ENCODE data around the gene HSPA6. TPM values are rescaled to one million over a fixed set of nuclear protein-coding genes. Genes with fewer than 3 reads are reported as not detected.

HSPA6 gene
- polyA plus RNA-seq, 1 donor (not counting 4 experiments of a cell fraction or from before 2014, with no cell fraction given): 0.26 TPM

- no peak for TF ChIP-seq EZH2 (IDR thresholded peaks at IDR 0.05; ENCODE audit: low read length)
- TF ChIP-seq, protein P1, sequence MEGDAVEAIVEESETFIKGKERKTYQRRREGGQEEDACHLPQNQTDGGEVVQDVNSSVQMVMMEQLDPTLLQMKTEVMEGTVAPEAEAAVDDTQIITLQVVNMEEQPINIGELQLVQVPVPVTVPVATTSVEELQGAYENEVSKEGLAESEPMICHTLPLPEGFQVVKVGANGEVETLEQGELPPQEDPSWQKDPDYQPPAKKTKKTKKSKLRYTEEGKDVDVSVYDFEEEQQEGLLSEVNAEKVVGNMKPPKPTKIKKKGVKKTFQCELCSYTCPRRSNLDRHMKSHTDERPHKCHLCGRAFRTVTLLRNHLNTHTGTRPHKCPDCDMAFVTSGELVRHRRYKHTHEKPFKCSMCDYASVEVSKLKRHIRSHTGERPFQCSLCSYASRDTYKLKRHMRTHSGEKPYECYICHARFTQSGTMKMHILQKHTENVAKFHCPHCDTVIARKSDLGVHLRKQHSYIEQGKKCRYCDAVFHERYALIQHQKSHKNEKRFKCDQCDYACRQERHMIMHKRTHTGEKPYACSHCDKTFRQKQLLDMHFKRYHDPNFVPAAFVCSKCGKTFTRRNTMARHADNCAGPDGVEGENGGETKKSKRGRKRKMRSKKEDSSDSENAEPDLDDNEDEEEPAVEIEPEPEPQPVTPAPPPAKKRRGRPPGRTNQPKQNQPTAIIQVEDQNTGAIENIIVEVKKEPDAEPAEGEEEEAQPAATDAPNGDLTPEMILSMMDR (optimal IDR thresholded peaks at IDR 0.05 in 1 of 3, IDR thresholded peaks at IDR 0.05 in 1 of 3, conservative IDR thresholded peaks at IDR 0.05 in 1 of 3; ENCODE audit: extremely low read depth in 1 of 3, insufficient read depth in 2 of 3, low read length in 3 of 3): no peak
- no peak overlapping the region for H2AFZ ChIP-seq (ENCODE audit: control insufficient read depth, low read length)
- H3K4me3 ChIP-seq (ENCODE audit: control insufficient read depth in 2 of 3, extremely low read depth in 1 of 3, insufficient read depth in 2 of 3, low read depth in 1 of 3, low read length in 3 of 3): no peak overlapping the region
- no peak overlapping the region for H3K9ac ChIP-seq (ENCODE audit: control insufficient read depth, extremely low read depth, insufficient read depth, low read length)
- no peaks in the 10 kb centered on the region for H3K9me3 ChIP-seq (ENCODE audit: control insufficient read depth, low read depth, low read length)
- no peaks in the 10 kb centered on the region for H4K20me1 ChIP-seq (ENCODE audit: control insufficient read depth, extremely low read depth, insufficient read depth, low read length)
- H3K27me3 ChIP-seq (ENCODE audit: control insufficient read depth, extremely low read depth, insufficient read depth, low read length): peaks cover 3% of the 10 kb centered on the region
- H3K79me2 ChIP-seq (ENCODE audit: control insufficient read depth, insufficient read depth, low read length): no peaks in the 10 kb centered on the region
- H3K4me2 ChIP-seq (ENCODE audit: control insufficient read depth, extremely low read depth, insufficient read depth, low read depth, low read length): no peak overlapping the region
- dilution Hi-C loops (cut with MboI; ENCODE audit: extremely low pct_ligation_motif_present, low sequenced_read_pairs): no loop called here
- DNase-seq (ENCODE audit: low read depth, low spot score) (no peak), FAIRE-seq (no peak)
- no peaks in the 10 kb centered on the region for H3K36me3 ChIP-seq (ENCODE audit: control insufficient read depth in 2 of 2, extremely low read depth in 1 of 2, insufficient read depth in 2 of 2, low read length in 2 of 2)
- no peaks in the 10 kb centered on the region for H3K9me1 ChIP-seq (ENCODE audit: control insufficient read depth, extremely low read depth, insufficient read depth, low read length)
- H3K4me1 ChIP-seq (ENCODE audit: control insufficient read depth, extremely low read depth, insufficient read depth, low read length): no peaks in the 10 kb centered on the region
- no peak overlapping the region for H3K27ac ChIP-seq (ENCODE audit: control insufficient read depth, insufficient read depth, low read length)
Observed at GRCh38 chr1:161503394-161503748, 21.0 kb upstream of the HSPA6 start.

- Histone ChIP-seq H2AFZ (ENCODE audit: control insufficient read depth, low read length) (no peak overlapping the region), H3K79me2 (ENCODE audit: control insufficient read depth, insufficient read depth, low read length) (no peaks in the 10 kb centered on the region), H4K20me1 (ENCODE audit: control insufficient read depth, extremely low read depth, insufficient read depth, low read length) (no peaks in the 10 kb centered on the region), H3K4me3 (ENCODE audit: control insufficient read depth in 2 of 3, extremely low read depth in 1 of 3, insufficient read depth in 2 of 3, low read depth in 1 of 3, low read length in 3 of 3) (no peak overlapping the region), H3K4me1 (ENCODE audit: control insufficient read depth, extremely low read depth, insufficient read depth, low read length) (no peaks in the 10 kb centered on the region), H3K4me2 (ENCODE audit: control insufficient read depth, extremely low read depth, insufficient read depth, low read depth, low read length) (no peak overlapping the region), H3K9me3 (ENCODE audit: control insufficient read depth, low read depth, low read length) (no peaks in the 10 kb centered on the region), H3K9ac (ENCODE audit: control insufficient read depth, extremely low read depth, insufficient read depth, low read length) (no peak overlapping the region), H3K36me3 (ENCODE audit: control insufficient read depth in 2 of 2, extremely low read depth in 1 of 2, insufficient read depth in 2 of 2, low read length in 2 of 2) (no peaks in the 10 kb centered on the region), H3K9me1 (ENCODE audit: control insufficient read depth, extremely low read depth, insufficient read depth, low read length) (no peaks in the 10 kb centered on the region), H3K27ac (ENCODE audit: control insufficient read depth, insufficient read depth, low read length) (no peak overlapping the region), H3K27me3 (ENCODE audit: control insufficient read depth, extremely low read depth, insufficient read depth, low read length) (no peaks in the 10 kb centered on the region)
- DNase-seq (ENCODE audit: low read depth, low spot score): no peak
- FAIRE-seq: no peak
- TF ChIP-seq EZH2 (IDR thresholded peaks at IDR 0.05; ENCODE audit: low read length): no peak
- TF ChIP-seq, protein P1 (optimal IDR thresholded peaks at IDR 0.05 in 1 of 3, IDR thresholded peaks at IDR 0.05 in 1 of 3, conservative IDR thresholded peaks at IDR 0.05 in 1 of 3; ENCODE audit: extremely low read depth in 1 of 3, insufficient read depth in 2 of 3, low read length in 3 of 3): no peak
- dilution Hi-C loops (cut with MboI; ENCODE audit: extremely low pct_ligation_motif_present, low sequenced_read_pairs): no loop called here
Observed at GRCh38 chr1:161505686-161506085, 18.7 kb upstream of the HSPA6 start.
